NCI-H524 treated with DMSO at 0.1 percent for 48 hours (cell line): Measurements from ENCODE around the gene SLCO3A1.

Experiments used
- DNase-seq: peaks from one replicate; lab custom pipeline; 2025; lab: John Stamatoyannopoulos, UW

The SLCO3A1 gene

GRCh38 chr15:91966194-91966552, 112.7 kb downstream of the SLCO3A1 start:
- DNase-seq, result no peak

GRCh38 chr15:91967935-91968606, 114.6 kb downstream of the SLCO3A1 start:
- DNase-seq, result no peak

- DNase-seq, result no peak
These were observed 115.1 kb downstream of the SLCO3A1 start for GRCh38 chr15:91968610-91969009.

GRCh38 chr15:91970142-91970541, 116.6 kb downstream of the SLCO3A1 start:
- no peak for DNase-seq

- DNase-seq, result no peak
These were observed 120.0 kb downstream of the SLCO3A1 start for GRCh38 chr15:91973481-91973880.

GRCh38 chr15:91974321-91974720, 120.8 kb downstream of the SLCO3A1 start:
- no peak for DNase-seq

GRCh38 chr15:91975241-91975978, 121.9 kb downstream of the SLCO3A1 start:
- no peak for DNase-seq

- DNase-seq, result no peak
These were observed 123.5 kb downstream of the SLCO3A1 start for GRCh38 chr15:91976966-91977365.

- DNase-seq, result no peak
These were observed 127.2 kb downstream of the SLCO3A1 start for GRCh38 chr15:91980502-91981267.

GRCh38 chr15:91981821-91982800, 128.6 kb downstream of the SLCO3A1 start:
- DNase-seq, result no peak

GRCh38 chr15:91983729-91984340, 130.3 kb downstream of the SLCO3A1 start:
- no peak for DNase-seq

GRCh38 chr15:91985297-91985696, 131.8 kb downstream of the SLCO3A1 start:
- no peak for DNase-seq

- DNase-seq, result no peak
These were observed 134.6 kb downstream of the SLCO3A1 start for GRCh38 chr15:91988071-91988470.

GRCh38 chr15:91988655-91989054, 135.1 kb downstream of the SLCO3A1 start:
- no peak for DNase-seq

GRCh38 chr15:91989821-91990220, 136.3 kb downstream of the SLCO3A1 start:
- no peak for DNase-seq

- DNase-seq, result no peak
These were observed 139.4 kb downstream of the SLCO3A1 start for GRCh38 chr15:91992945-91993344.

- no peak for DNase-seq
These were observed 141.6 kb downstream of the SLCO3A1 start for GRCh38 chr15:91995146-91995545.

GRCh38 chr15:91997163-91997562, 143.7 kb downstream of the SLCO3A1 start:
- no peak for DNase-seq

- DNase-seq, result no peak
These were observed 147.2 kb downstream of the SLCO3A1 start for GRCh38 chr15:92000709-92001108.

- no peak for DNase-seq
These were observed 147.8 kb downstream of the SLCO3A1 start for GRCh38 chr15:92001307-92001706.

- DNase-seq, result no peak
These were observed 149.2 kb downstream of the SLCO3A1 start for GRCh38 chr15:92002666-92003065.
